HCT116 (cell line): ENCODE results near the gene CEP131. TPM values are rescaled to one million over a fixed set of nuclear protein-coding genes. Genes with fewer than 3 reads are reported as not detected.

Source experiments
- ATAC-seq: fragments of 200-7000 bp; cut with Tn5 transposase; 2 replicates; pipeline ENCODE4 v1.9.1; 2020; ENCODE audit warnings: mild to moderate bottlenecking, moderate library complexity
- BruUV-seq: library from RNA; stranded (reverse); fragments of 400-500 nt; replicated peaks from 2 replicates; lab custom pipeline; 2021; lab: Mats Ljungman, UMichigan
- CTCF ChIA-PET: fragments of 300-600 bp; sonication (Branson Sonifier 250); formaldehyde crosslinking; loops from one replicate; lab custom pipeline; 2021; ENCODE audit warnings: antibody characterized with exemption; lab: Charles Lee
- POLR2A ChIA-PET: fragments of 300-600, 350-600 bp; sonication (Branson Sonifier 250); formaldehyde crosslinking; loops from one replicate; lab custom pipeline; 2021; ENCODE audit warnings: antibody characterized with exemption; lab: Charles Lee
- RAD21 ChIA-PET, 2 experiments: fragments of 300-600 bp; sonication (Branson Sonifier 250); formaldehyde crosslinking; loops; one replicate each; lab custom pipeline; 2023; ENCODE audit warnings: low total read pairs in 2 of 2; ENCODE audit not compliant: uncharacterized antibody in 2 of 2, unreplicated experiment in 2 of 2, low non-redundant PET in 1 of 2; lab: Charles Lee
- DNase-seq: peaks from one replicate; pipeline ENCODE4 v3.0.0-alpha.2; 2010; ENCODE audit warnings: low read depth, low spot score
- H2AFZ ChIP-seq: fragments of 200-600 bp; shearing (Covaris generic), sonication (generic); 2 replicates; pipeline ENCODE4 v1.6.1; 2017; ENCODE audit warnings: low read depth, mixed run types, mixed read lengths, antibody characterized with exemption, low read length; ENCODE audit not compliant: poor library complexity, severe bottlenecking
- H3K27ac ChIP-seq: 2 replicates; pipeline ENCODE4 v1.5.1; 2012; ENCODE audit warnings: low read depth, low read length
- H3K27me3 ChIP-seq: fragments of 200-600 bp; sonication (generic); 2 replicates; pipeline ENCODE4 v1.6.1; 2016; ENCODE audit warnings: mixed run types, low read length, mixed read lengths; ENCODE audit not compliant: insufficient read depth
- H3K36me3 ChIP-seq, 2 experiments: fragments of 200-500 bp in 1 of 2; fragments of 200-600 bp in 1 of 2; sonication (Bioruptor generic) in 1 of 2; sonication (generic) in 1 of 2; 2 replicates each; pipeline versions ENCODE4 v1.5.1 to v1.6.1; 2014 to 2016; ENCODE audit warnings: low read length in 2 of 2, inconsistent platforms in 1 of 2, mixed read lengths in 1 of 2, mixed run types in 1 of 2; ENCODE audit not compliant: insufficient read depth in 2 of 2, control insufficient read depth in 1 of 2
- H3K4me1 ChIP-seq, 2 experiments: fragments of 200-600 bp in 1 of 2; sonication (generic) in 1 of 2; 2 replicates each; pipeline versions ENCODE4 v1.5.1 to v1.6.1; 2012 to 2017; ENCODE audit warnings: low read length in 2 of 2, inconsistent platforms in 1 of 2, mild to moderate bottlenecking in 1 of 2, mixed read lengths in 1 of 2, mixed run types in 1 of 2, moderate library complexity in 1 of 2; ENCODE audit not compliant: insufficient read depth in 2 of 2, control insufficient read depth in 1 of 2
- H3K4me2 ChIP-seq: fragments of 200-600 bp; sonication (generic); 2 replicates; pipeline ENCODE4 v1.6.1; 2017; ENCODE audit warnings: mixed run types, low read length, mixed read lengths
- H3K4me3 ChIP-seq, 2 experiments: fragments of 200-600 bp in 1 of 2; sonication (generic) in 1 of 2; replicated peaks in 1 of 2; 2 replicates each; pipeline ENCODE4 v1.5.1; 2011 to 2016; ENCODE audit warnings: low read length in 2 of 2, control low read depth in 1 of 2, low read depth in 1 of 2, mild to moderate bottlenecking in 1 of 2, mixed read lengths in 1 of 2, mixed run types in 1 of 2
- H3K79me2 ChIP-seq: fragments of 200-600 bp; sonication (generic); 2 replicates; pipeline ENCODE4 v1.6.1; 2017; ENCODE audit warnings: mild to moderate bottlenecking, mixed run types, low read length, moderate library complexity, mixed read lengths; ENCODE audit not compliant: insufficient read depth
- H3K9ac ChIP-seq: fragments of 200-600 bp; sonication (generic); 2 replicates; pipeline ENCODE4 v1.6.1; 2016; ENCODE audit warnings: low read length, mixed read lengths
- H3K9me2 ChIP-seq: fragments of 200-600 bp; sonication (generic), shearing (Covaris generic); 2 replicates; pipeline ENCODE4 v1.6.1; 2017; ENCODE audit warnings: mixed run types, mild to moderate bottlenecking, moderate library complexity; ENCODE audit not compliant: insufficient read depth
- H3K9me3 ChIP-seq, 2 experiments: fragments of 200-500 bp in 1 of 2; fragments of 200-600 bp in 1 of 2; sonication (Bioruptor generic) in 1 of 2; sonication (generic) in 1 of 2; 2 replicates each; pipeline ENCODE4 v1.6.1; 2014 to 2017; ENCODE audit warnings: low read length in 2 of 2, mixed read lengths in 2 of 2, inconsistent platforms in 1 of 2, low read depth in 1 of 2, mild to moderate bottlenecking in 1 of 2, mixed run types in 1 of 2, moderate library complexity in 1 of 2; ENCODE audit not compliant: control insufficient read depth in 1 of 2, insufficient read depth in 1 of 2
- H4K20me1 ChIP-seq: fragments of 200-600 bp; sonication (generic), shearing (Covaris generic); 2 replicates; pipeline ENCODE4 v1.6.1; 2017; ENCODE audit warnings: mixed run types, mild to moderate bottlenecking, moderate library complexity; ENCODE audit not compliant: insufficient read depth
- CBX3 ChIP-seq: IDR thresholded peaks from 2 replicates; pipeline ENCODE4 v1.6.1; 2012; ENCODE audit warnings: low read depth
- CEBPB ChIP-seq: IDR thresholded peaks from 2 replicates; pipeline ENCODE4 v1.6.1; 2012; ENCODE audit warnings: low read depth
- EGR1 ChIP-seq: IDR thresholded peaks from 2 replicates; pipeline ENCODE4 v1.6.1; 2012; ENCODE audit warnings: low read depth
- ELF1 ChIP-seq: IDR thresholded peaks from 2 replicates; pipeline ENCODE4 v1.6.1; 2012; ENCODE audit warnings: low read depth, borderline replicate concordance
- EZH2 ChIP-seq: fragments of 200-600 bp; sonication (generic); IDR thresholded peaks from 2 replicates; pipeline ENCODE4 v1.6.1; 2017; ENCODE audit warnings: antibody characterized with exemption, mixed run types
- EZH2phosphoT487 ChIP-seq: fragments of 200-600 bp; IDR thresholded peaks from 2 replicates; pipeline ENCODE4 v1.6.1; 2018; ENCODE audit warnings: antibody characterized with exemption, borderline replicate concordance
- FOSL1 ChIP-seq: IDR thresholded peaks from 2 replicates; pipeline ENCODE4 v1.6.1; 2012; ENCODE audit warnings: low read depth
- JUND ChIP-seq: IDR thresholded peaks from 2 replicates; pipeline ENCODE4 v1.6.1; 2012
- POLR2AphosphoS5 ChIP-seq: IDR thresholded peaks from 2 replicates; pipeline ENCODE4 v1.6.1; 2011; ENCODE audit warnings: mild to moderate bottlenecking, low read depth, low read length, moderate library complexity
- RAD21 ChIP-seq: IDR thresholded peaks from 2 replicates; pipeline ENCODE4 v1.6.1; 2012; ENCODE audit warnings: low read depth, mild to moderate bottlenecking
- TCF7L2 ChIP-seq: IDR thresholded peaks from 2 replicates; pipeline ENCODE4 v1.7.0; 2011; ENCODE audit warnings: borderline replicate concordance, inconsistent platforms; ENCODE audit not compliant: insufficient read depth, insufficient read length; ENCODE audit errors: extremely low read depth
- ZNF274 ChIP-seq: fragments of 200-500 bp; sonication (Bioruptor generic); IDR thresholded peaks from 2 replicates; pipeline ENCODE4 v1.6.1; 2014; ENCODE audit warnings: mild to moderate bottlenecking, low read depth, low read length, inconsistent platforms
- intact Hi-C: fragments of 100-400 bp; cut with micrococcal nuclease; formaldehyde crosslinking; loops from 2 replicates; pipeline ENCODE4 v1.10.0; 2022
- total RNA-seq: library from RNA; stranded (reverse); gene quantifications from one replicate; pipeline ENCODE4 v1.2.1, GENCODE V29; 2021; ENCODE audit not compliant: unreplicated experiment
- TF ChIP-seq, protein P1 (sequence below): IDR thresholded peaks from 2 replicates; pipeline ENCODE4 v1.6.1; 2012
- TF ChIP-seq, protein P2 (sequence below): IDR thresholded peaks from 2 replicates; pipeline ENCODE4 v1.6.1; 2011; ENCODE audit warnings: mild to moderate bottlenecking, low read length, moderate library complexity; ENCODE audit not compliant: insufficient replicate concordance; ENCODE audit errors: extremely low read depth

CEP131 gene
- total RNA-seq, 1 experiment from 2014 or later, result 30.2 TPM

DNA sequence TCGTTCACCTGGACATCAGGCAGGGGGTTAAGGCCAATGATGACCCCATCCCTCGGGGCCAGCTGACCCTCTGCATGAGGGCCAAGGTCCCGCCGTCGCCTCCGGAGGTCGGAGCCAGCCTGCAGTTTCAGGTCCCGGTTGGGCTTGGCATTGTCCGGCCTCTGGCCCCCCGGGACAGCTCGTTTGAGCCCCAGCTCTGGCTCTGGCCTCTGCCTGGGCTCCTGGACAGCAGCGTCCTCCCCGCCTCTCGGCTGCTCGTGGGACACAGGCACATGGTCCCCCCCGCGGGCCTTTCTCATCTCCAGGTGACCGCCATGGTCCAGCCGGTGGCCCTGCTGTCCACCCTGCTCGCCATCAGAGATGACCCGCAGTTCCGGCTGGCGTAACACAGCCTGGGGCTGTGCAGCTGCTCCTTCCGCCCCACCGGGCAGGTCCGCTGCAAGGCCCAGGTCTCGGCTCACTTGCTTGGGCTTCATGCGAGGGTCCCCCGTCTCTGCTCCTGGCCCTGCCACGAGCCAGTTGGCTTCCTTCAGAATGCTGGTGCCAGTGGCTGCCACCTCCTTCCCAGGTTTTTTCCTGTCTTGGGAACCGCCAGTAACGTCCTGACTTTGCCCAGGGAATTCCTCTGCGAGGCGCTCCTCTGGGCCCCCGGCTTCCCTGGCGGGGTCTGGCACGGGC, 23.0 kb upstream of the CEP131 start:
- BruUV-seq, result no TSS peak
- CTCF ChIA-PET, result no interaction called here
- Histone ChIP-seq H3K4me1 (peaks cover under 1 to 13% of the 10 kb centered on the region in 2 experiments; a peak in 3 of 4 replicates), H3K79me2 (peaks cover 18% of the 10 kb centered on the region), H3K27me3 (no peaks in the 10 kb centered on the region), H2AFZ (no peak overlapping the region), H3K27ac (no peak overlapping the region; the same call in 1 of the 2 replicates), H3K9me2 (no peaks in the 10 kb centered on the region), H3K36me3 (peaks cover 6 to 24% of the 10 kb centered on the region in 2 experiments; a peak in 3 of 4 replicates), H4K20me1 (no peaks in the 10 kb centered on the region), H3K4me2 (no peak overlapping the region), H3K4me3 (no peak overlapping the region), H3K9me3 (peaks cover 0 to 12% of the 10 kb centered on the region in 2 experiments; a peak in 1 of 4 replicates), H3K9ac (no peak overlapping the region)
- RAD21 ChIA-PET, result no interaction called here
- DNase-seq (no peak), ATAC-seq (no peak)
- intact Hi-C loops, result no loop called here
- TF ChIP-seq EZH2phosphoT487 (no peak), EGR1 (no peak), TCF7L2 (no peak), ZNF274 (no peak), POLR2AphosphoS5 (peak; percentile 40; the same call in 1 of the 2 replicates), FOSL1 (no peak)
- TF ChIP-seq, protein P1, sequence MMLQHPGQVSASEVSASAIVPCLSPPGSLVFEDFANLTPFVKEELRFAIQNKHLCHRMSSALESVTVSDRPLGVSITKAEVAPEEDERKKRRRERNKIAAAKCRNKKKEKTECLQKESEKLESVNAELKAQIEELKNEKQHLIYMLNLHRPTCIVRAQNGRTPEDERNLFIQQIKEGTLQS, result no peak
- POLR2A ChIA-PET, result no interaction called here

DNA sequence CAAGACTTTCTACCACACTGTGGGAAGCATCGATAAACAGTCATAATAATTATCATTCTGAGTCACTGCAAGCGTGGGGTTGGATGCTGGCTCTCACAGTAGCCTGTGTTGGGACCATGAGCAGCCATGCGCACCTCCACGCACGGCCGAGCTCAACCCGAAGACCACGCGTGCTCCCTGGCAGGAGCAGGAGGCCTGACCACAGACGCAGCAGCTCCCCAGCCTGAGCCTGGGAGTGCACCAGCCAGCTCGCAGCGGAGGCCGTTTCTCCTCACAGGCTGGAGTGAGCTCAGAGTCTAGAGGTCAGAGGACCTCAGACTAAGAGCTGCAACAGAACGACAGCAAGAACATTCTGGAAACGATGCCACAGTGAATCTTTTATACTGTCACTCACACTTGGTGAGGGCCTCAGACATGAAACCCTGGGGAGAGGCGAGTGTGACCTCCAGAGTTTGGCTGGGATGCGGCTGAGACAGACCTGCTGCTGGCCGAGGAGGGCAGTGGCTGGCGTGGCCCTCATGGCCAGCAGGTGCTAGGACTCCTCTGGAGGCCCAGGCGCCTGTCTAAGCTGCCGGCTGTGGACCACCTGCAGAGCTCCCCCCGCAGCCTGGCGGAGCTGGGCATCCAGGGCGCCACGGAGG, 22.4 kb upstream of the CEP131 start:
- ATAC-seq (no peak; the same call in 1 of the 2 replicates), DNase-seq (no peak)
- Histone ChIP-seq H3K4me1 (peaks cover 7 to 19% of the 10 kb centered on the region in 2 experiments; a peak in 3 of 4 replicates), H3K27ac (no peak overlapping the region; the same call in 1 of the 2 replicates), H3K4me3 (no peak overlapping the region), H3K27me3 (no peaks in the 10 kb centered on the region), H2AFZ (no peak overlapping the region), H4K20me1 (no peaks in the 10 kb centered on the region), H3K9me2 (no peaks in the 10 kb centered on the region), H3K4me2 (no peak overlapping the region), H3K36me3 (peaks cover 2 to 18% of the 10 kb centered on the region in 2 experiments; a peak in 2 of 4 replicates), H3K79me2 (peaks cover 24% of the 10 kb centered on the region), H3K9me3 (peaks cover 0 to 8% of the 10 kb centered on the region in 2 experiments; a peak in 1 of 4 replicates), H3K9ac (no peak overlapping the region)
- CTCF ChIA-PET, result no interaction called here
- RAD21 ChIA-PET, result no interaction called here
- TF ChIP-seq, protein P2, sequence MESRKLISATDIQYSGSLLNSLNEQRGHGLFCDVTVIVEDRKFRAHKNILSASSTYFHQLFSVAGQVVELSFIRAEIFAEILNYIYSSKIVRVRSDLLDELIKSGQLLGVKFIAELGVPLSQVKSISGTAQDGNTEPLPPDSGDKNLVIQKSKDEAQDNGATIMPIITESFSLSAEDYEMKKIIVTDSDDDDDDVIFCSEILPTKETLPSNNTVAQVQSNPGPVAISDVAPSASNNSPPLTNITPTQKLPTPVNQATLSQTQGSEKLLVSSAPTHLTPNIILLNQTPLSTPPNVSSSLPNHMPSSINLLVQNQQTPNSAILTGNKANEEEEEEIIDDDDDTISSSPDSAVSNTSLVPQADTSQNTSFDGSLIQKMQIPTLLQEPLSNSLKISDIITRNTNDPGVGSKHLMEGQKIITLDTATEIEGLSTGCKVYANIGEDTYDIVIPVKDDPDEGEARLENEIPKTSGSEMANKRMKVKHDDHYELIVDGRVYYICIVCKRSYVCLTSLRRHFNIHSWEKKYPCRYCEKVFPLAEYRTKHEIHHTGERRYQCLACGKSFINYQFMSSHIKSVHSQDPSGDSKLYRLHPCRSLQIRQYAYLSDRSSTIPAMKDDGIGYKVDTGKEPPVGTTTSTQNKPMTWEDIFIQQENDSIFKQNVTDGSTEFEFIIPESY, result no peak
- TF ChIP-seq EZH2 (no peak), TCF7L2 (no peak), ZNF274 (no peak), CBX3 (no peak), EZH2phosphoT487 (no peak), JUND (no peak), EGR1 (no peak), ELF1 (no peak), RAD21 (no peak), CEBPB (no peak)
- POLR2A ChIA-PET, result no interaction called here
- intact Hi-C loops, result no loop called here
- TSS peak; percentile 26 for BruUV-seq
